Epithelial cell of esophagus (primary cell): Measurements from ENCODE around the gene SIRPA.
A peak's percentile ranks its signal among the peaks of the same experiment; 100 is the strongest.

Experiments used
- DNase-seq: peaks from one replicate; pipeline ENCODE4 v3.0.0; 2010; ENCODE audit warnings: low read depth
- H3K4me3 ChIP-seq: 2 replicates; pipeline ENCODE4 v1.5.1; 2011; ENCODE audit warnings: mild to moderate bottlenecking, low read length, control low read depth
- TF ChIP-seq, protein P1 (sequence below): IDR thresholded peaks from 2 replicates; pipeline ENCODE4 v1.5.1; 2011; ENCODE audit warnings: low read depth, mild to moderate bottlenecking, low read length, control low read depth, inconsistent platforms; ENCODE audit not compliant: insufficient read depth; ENCODE audit errors: missing control alignments

Gene SIRPA

DNA sequence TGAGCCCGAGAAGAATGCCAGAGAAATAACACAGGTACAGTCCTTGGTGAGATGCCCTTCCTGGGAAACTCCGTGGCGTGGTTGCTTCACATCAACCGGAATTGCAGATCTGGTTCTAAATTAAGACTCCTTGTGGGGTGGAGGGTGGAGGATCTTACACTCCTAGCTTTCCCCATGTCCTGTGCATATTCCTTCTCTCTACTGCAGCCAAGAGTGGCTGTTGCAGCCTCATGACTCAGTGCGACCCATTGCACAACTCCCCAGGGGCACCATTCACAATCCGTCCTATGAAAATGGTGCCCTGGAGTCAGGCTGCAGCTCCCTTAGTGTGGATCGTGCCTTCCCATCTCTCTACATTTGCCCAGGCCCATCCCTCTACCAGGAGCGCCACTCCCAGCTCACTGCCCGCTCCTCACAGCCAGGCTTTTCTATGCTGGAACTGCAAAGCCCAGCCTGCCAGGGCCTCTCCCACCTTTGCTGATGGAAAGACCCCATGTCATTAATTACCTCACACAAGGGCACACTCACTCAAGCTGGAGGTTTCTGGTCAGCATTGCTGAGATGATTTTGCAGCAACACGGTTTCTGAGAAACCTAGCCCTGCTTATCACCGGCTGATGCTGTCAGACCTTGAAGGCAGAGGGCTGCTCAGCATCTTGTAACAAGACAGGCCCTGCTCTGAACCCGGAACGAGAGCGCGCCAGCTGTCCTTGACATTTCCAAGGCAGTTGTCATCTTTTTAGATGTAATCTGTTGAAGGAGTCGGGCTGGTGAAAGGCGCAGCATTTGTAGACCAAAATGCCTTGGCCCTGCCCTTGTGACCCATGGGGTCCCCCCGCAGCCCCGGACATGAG, 39.7 kb downstream of the SIRPA start:
- DNase-seq: peak; percentile 98
- TF ChIP-seq, protein P1, sequence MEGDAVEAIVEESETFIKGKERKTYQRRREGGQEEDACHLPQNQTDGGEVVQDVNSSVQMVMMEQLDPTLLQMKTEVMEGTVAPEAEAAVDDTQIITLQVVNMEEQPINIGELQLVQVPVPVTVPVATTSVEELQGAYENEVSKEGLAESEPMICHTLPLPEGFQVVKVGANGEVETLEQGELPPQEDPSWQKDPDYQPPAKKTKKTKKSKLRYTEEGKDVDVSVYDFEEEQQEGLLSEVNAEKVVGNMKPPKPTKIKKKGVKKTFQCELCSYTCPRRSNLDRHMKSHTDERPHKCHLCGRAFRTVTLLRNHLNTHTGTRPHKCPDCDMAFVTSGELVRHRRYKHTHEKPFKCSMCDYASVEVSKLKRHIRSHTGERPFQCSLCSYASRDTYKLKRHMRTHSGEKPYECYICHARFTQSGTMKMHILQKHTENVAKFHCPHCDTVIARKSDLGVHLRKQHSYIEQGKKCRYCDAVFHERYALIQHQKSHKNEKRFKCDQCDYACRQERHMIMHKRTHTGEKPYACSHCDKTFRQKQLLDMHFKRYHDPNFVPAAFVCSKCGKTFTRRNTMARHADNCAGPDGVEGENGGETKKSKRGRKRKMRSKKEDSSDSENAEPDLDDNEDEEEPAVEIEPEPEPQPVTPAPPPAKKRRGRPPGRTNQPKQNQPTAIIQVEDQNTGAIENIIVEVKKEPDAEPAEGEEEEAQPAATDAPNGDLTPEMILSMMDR: no peak
- no peak overlapping the region for H3K4me3 ChIP-seq

DNA sequence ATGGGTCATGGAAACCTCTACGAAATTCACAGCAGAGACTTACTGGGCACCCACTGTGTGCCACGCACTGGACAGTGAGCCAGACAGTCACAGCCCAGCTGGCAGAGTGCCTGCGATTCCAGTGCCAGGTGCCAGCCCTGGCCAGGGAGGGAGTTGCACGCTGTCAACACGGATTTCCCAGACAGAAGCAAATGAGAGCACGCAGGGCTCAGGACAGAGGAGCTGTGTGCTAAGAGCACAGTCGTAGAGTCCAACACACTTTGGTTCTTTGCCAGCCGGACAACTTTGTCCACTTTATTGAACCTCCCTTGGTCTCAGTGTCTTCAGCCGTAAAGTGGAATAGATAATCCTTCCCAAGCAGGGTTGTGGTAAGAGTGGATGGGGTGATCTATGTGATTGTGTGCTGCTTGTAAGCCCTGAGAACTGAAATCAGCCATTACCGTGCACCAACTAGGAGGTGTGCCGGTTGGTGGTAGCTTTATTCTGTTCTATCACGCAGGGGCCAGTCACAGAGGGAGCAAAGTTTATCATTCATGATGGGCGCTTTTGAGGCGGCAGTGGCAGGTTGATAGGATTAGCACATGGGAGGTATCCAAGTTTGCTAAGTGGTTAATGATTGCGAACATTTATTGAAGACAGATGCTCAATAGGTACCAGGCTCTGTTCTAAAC, 40.6 kb downstream of the SIRPA start:
- TF ChIP-seq, protein P1: no peak
- no peak overlapping the region for H3K4me3 ChIP-seq
- no peak for DNase-seq

DNA sequence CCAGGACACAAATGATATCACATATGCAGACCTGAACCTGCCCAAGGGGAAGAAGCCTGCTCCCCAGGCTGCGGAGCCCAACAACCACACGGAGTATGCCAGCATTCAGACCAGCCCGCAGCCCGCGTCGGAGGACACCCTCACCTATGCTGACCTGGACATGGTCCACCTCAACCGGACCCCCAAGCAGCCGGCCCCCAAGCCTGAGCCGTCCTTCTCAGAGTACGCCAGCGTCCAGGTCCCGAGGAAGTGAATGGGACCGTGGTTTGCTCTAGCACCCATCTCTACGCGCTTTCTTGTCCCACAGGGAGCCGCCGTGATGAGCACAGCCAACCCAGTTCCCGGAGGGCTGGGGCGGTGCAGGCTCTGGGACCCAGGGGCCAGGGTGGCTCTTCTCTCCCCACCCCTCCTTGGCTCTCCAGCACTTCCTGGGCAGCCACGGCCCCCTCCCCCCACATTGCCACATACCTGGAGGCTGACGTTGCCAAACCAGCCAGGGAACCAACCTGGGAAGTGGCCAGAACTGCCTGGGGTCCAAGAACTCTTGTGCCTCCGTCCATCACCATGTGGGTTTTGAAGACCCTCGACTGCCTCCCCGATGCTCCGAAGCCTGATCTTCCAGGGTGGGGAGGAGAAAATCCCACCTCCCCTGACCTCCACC, 42.2 kb downstream of the SIRPA start:
- TF ChIP-seq, protein P1: no peak
- no peak for DNase-seq
- H3K4me3 ChIP-seq: no peak overlapping the region

DNA sequence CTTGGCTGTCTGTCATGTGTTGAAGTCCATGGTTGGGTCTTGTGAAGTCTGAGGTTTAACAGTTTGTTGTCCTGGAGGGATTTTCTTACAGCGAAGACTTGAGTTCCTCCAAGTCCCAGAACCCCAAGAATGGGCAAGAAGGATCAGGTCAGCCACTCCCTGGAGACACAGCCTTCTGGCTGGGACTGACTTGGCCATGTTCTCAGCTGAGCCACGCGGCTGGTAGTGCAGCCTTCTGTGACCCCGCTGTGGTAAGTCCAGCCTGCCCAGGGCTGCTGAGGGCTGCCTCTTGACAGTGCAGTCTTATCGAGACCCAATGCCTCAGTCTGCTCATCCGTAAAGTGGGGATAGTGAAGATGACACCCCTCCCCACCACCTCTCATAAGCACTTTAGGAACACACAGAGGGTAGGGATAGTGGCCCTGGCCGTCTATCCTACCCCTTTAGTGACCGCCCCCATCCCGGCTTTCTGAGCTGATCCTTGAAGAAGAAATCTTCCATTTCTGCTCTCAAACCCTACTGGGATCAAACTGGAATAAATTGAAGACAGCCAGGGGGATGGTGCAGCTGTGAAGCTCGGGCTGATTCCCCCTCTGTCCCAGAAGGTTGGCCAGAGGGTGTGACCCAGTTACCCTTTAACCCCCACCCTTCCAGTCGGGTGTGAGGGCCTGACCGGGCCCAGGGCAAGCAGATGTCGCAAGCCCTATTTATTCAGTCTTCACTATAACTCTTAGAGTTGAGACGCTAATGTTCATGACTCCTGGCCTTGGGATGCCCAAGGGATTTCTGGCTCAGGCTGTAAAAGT, 43.5 kb downstream of the SIRPA start:
- TF ChIP-seq, protein P1: no peak
- no peak overlapping the region for H3K4me3 ChIP-seq
- DNase-seq: no peak

DNA sequence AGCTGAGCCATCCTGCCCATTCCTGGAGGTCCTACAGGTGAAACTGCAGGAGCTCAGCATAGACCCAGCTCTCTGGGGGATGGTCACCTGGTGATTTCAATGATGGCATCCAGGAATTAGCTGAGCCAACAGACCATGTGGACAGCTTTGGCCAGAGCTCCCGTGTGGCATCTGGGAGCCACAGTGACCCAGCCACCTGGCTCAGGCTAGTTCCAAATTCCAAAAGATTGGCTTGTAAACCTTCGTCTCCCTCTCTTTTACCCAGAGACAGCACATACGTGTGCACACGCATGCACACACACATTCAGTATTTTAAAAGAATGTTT, 44.0 kb downstream of the SIRPA start:
- DNase-seq: no peak
- H3K4me3 ChIP-seq: no peak overlapping the region
- TF ChIP-seq, protein P1: no peak

DNA sequence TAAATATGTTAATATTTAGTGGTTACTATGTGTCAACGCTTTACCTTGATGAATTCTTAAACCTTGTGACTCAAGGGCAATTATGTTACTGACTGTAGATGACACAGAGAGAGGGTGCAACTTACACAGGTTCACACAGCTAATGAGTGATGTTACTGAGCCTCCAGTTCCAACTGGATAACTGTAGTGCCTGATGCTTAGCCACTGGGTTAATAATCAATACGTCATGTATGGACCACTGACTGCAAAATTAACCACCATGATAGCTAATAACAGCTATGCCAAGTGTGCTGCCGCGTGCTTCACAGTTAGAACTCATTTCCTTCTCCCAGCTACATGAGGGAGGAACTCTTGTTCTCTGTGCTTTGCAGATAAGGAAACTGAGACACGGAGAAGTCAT, 45.4 kb downstream of the SIRPA start:
- no peak overlapping the region for H3K4me3 ChIP-seq
- peak; percentile 45 for DNase-seq
- TF ChIP-seq, protein P1: no peak
